GM12878 (cell line): ENCODE data around the gene PPP2R5C. TPM values are rescaled to one million over a fixed set of nuclear protein-coding genes. Genes with fewer than 3 reads are reported as not detected.

ENCODE experiments used
- CHD4 ChIP-seq: fragments of 200-600 bp; sonication (generic); IDR thresholded peaks from 2 replicates; pipeline ENCODE4 v1.6.1; 2016; ENCODE audit warnings: mild to moderate bottlenecking
- ELK1 ChIP-seq: IDR thresholded peaks from 2 replicates; pipeline ENCODE4 v1.6.1; 2012; ENCODE audit warnings: low read depth, low read length, improper control_type of control experiment
- EZH2 ChIP-seq: IDR thresholded peaks from 2 replicates; pipeline ENCODE4 v1.6.1; 2012; ENCODE audit warnings: low read depth, mild to moderate bottlenecking, control low read depth, inconsistent platforms, low read length, borderline replicate concordance; ENCODE audit not compliant: control insufficient read depth
- JUND ChIP-seq: IDR thresholded peaks from 2 replicates; pipeline ENCODE4 v1.6.1; 2012; ENCODE audit warnings: low read depth, mild to moderate bottlenecking, low read length, improper control_type of control experiment, moderate library complexity
- NFXL1 ChIP-seq: fragments of 450-650 bp; IDR thresholded peaks from 2 replicates; pipeline ENCODE4 v1.6.1; 2017; ENCODE audit warnings: antibody characterized with exemption, mild to moderate bottlenecking, borderline replicate concordance
- NR2C2 ChIP-seq: IDR thresholded peaks from 2 replicates; pipeline ENCODE4 v1.6.1; 2011; ENCODE audit warnings: borderline replicate concordance, low read depth; ENCODE audit not compliant: control insufficient read depth, insufficient read length
- PBX3 ChIP-seq: IDR thresholded peaks from 2 replicates; pipeline ENCODE4 v1.6.1; 2011; ENCODE audit warnings: mild to moderate bottlenecking, low read depth, low read length, moderate library complexity; ENCODE audit not compliant: insufficient replicate concordance
- RELA ChIP-seq: fragments of 450-650 bp; IDR thresholded peaks from 2 replicates; pipeline ENCODE4 v1.8.0; 2014; ENCODE audit warnings: borderline replicate concordance; ENCODE audit not compliant: partially characterized antibody
- SUPT20H ChIP-seq: IDR thresholded peaks from 2 replicates; pipeline ENCODE4 v1.6.1; 2011; ENCODE audit warnings: low read depth, mild to moderate bottlenecking, low read length, moderate library complexity, borderline replicate concordance; ENCODE audit not compliant: control insufficient read depth
- TCF3 ChIP-seq: IDR thresholded peaks from 2 replicates; pipeline ENCODE4 v1.6.1; 2012; ENCODE audit warnings: low read depth, mild to moderate bottlenecking, low read length, borderline replicate concordance; ENCODE audit not compliant: insufficient read depth
- ZBED1 ChIP-seq: IDR thresholded peaks from 2 replicates; pipeline ENCODE4 v1.6.1; 2016; ENCODE audit warnings: borderline replicate concordance
- ZBTB4 ChIP-seq: fragments of 450-650 bp; formaldehyde crosslinking; IDR thresholded peaks from 2 replicates; pipeline ENCODE4 v1.4.0; 2022; ENCODE audit warnings: mild to moderate bottlenecking, moderate library complexity
- polyA plus RNA-seq, 11 experiments: library from polyadenylated mRNA; depleted of rRNA in 4 of 11; unstranded in 6 of 11; stranded (reverse) in 5 of 11; fragments of >200 nt; fragmentation: Nextera tagmentation in 4 of 11; fragmentation: Illumina TruSeq in 1 of 11; extraction: Ambion mirVana in 4 of 11; extraction: Trizol in 1 of 11; gene quantifications; 1 replicate in 1 of 11; 2 replicates in 10 of 11; pipeline versions ENCODE4 v1.2.1 to v1.2.3, GENCODE V29; 2011 to 2016; ENCODE audit warnings: inconsistent platforms in 2 of 11, missing spikeins in 2 of 11, low read depth in 1 of 11
- total RNA-seq, 4 experiments: library from RNA; depleted of rRNA in 3 of 4; stranded (reverse); fragments of >200 nt in 3 of 4; fragmentation: Illumina TruSeq in 1 of 4; extraction: Trizol in 1 of 4; gene quantifications; 2 replicates each; pipeline versions ENCODE4 v1.2.1 to v1.2.3, GENCODE V29; 2013 to 2021
- TF ChIP-seq, protein P1 (sequence below): IDR thresholded peaks from 2 replicates; pipeline ENCODE4 v1.6.1; 2012; ENCODE audit warnings: mild to moderate bottlenecking, low read depth, low read length
- TF ChIP-seq, protein P2 (sequence below): fragments of 450-650 bp; IDR thresholded peaks from 2 replicates; pipeline ENCODE4 v1.6.1; 2014; ENCODE audit warnings: mild to moderate bottlenecking
- TF ChIP-seq, protein P3 (sequence below): fragments of 450-650 bp; IDR thresholded peaks from 2 replicates; pipeline ENCODE4 v1.6.1; 2017; ENCODE audit warnings: low read depth, mild to moderate bottlenecking, moderate library complexity

PPP2R5C gene
- total and polyA plus RNA-seq, 10 of the 15 experiments (the other 5 are each of a cell fraction or from before 2014, with no cell fraction given), result 106 to 199 (median 144) TPM

DNA sequence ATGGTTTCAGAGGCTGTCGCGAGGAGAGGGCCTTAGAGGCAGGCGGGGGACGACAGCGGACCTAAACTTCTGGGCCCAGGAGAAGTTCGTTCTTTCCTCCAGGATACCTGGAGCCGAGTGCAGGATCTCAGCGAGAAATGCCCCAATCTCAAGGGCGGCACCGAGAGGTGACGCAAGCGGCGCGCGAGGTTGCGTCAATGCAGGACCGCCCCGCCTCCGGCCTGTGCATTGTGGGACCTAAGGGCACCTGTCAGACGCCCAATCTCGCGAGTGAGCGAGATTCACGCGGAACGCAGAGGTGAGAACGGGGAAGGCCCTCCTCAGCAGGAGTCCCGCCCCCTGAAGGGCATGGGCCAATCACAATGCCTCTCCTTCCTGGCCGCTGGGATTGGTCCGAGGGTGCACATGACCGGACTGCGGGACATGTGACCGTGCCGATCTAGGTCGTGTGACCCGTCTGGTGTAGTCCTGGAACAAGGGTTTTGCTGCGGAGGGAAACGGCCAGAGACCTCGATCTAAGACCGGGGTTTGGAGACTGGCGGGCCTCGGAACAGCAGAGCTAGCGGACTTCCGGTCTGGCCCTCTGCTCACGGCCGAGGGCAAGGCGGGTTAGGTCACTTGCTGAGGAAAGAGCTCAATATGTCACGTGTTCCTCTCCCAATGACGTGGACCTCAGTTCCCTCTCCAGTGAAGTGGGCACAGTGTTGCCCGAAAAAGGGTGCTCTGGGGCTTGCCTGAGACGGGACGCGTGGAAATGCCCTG, 186.6 kb downstream of the PPP2R5C start (continued):
- no peak for TF ChIP-seq ZBTB4 (CRISPR knock-in tag)
- no peak for TF ChIP-seq TCF3
- TF ChIP-seq RELA, result peak; percentile 96
- no peak for TF ChIP-seq CHD4
- TF ChIP-seq NFXL1, result no peak
- TF ChIP-seq PBX3, result peak; percentile 18
- TF ChIP-seq EZH2, result no peak
- TF ChIP-seq NR2C2, result no peak
- TF ChIP-seq, protein P1, sequence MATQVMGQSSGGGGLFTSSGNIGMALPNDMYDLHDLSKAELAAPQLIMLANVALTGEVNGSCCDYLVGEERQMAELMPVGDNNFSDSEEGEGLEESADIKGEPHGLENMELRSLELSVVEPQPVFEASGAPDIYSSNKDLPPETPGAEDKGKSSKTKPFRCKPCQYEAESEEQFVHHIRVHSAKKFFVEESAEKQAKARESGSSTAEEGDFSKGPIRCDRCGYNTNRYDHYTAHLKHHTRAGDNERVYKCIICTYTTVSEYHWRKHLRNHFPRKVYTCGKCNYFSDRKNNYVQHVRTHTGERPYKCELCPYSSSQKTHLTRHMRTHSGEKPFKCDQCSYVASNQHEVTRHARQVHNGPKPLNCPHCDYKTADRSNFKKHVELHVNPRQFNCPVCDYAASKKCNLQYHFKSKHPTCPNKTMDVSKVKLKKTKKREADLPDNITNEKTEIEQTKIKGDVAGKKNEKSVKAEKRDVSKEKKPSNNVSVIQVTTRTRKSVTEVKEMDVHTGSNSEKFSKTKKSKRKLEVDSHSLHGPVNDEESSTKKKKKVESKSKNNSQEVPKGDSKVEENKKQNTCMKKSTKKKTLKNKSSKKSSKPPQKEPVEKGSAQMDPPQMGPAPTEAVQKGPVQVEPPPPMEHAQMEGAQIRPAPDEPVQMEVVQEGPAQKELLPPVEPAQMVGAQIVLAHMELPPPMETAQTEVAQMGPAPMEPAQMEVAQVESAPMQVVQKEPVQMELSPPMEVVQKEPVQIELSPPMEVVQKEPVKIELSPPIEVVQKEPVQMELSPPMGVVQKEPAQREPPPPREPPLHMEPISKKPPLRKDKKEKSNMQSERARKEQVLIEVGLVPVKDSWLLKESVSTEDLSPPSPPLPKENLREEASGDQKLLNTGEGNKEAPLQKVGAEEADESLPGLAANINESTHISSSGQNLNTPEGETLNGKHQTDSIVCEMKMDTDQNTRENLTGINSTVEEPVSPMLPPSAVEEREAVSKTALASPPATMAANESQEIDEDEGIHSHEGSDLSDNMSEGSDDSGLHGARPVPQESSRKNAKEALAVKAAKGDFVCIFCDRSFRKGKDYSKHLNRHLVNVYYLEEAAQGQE, result no peak
- TF ChIP-seq ZBED1, result 0 out of 2 replicates have a peak, but pooled peaks have one; percentile 11
- no peak for TF ChIP-seq JUND
- peak; percentile 58; the same call in 1 of the 2 replicates for TF ChIP-seq ELK1
- TF ChIP-seq, protein P2, sequence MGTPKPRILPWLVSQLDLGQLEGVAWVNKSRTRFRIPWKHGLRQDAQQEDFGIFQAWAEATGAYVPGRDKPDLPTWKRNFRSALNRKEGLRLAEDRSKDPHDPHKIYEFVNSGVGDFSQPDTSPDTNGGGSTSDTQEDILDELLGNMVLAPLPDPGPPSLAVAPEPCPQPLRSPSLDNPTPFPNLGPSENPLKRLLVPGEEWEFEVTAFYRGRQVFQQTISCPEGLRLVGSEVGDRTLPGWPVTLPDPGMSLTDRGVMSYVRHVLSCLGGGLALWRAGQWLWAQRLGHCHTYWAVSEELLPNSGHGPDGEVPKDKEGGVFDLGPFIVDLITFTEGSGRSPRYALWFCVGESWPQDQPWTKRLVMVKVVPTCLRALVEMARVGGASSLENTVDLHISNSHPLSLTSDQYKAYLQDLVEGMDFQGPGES, result peak; percentile 86
- TF ChIP-seq, protein P3, sequence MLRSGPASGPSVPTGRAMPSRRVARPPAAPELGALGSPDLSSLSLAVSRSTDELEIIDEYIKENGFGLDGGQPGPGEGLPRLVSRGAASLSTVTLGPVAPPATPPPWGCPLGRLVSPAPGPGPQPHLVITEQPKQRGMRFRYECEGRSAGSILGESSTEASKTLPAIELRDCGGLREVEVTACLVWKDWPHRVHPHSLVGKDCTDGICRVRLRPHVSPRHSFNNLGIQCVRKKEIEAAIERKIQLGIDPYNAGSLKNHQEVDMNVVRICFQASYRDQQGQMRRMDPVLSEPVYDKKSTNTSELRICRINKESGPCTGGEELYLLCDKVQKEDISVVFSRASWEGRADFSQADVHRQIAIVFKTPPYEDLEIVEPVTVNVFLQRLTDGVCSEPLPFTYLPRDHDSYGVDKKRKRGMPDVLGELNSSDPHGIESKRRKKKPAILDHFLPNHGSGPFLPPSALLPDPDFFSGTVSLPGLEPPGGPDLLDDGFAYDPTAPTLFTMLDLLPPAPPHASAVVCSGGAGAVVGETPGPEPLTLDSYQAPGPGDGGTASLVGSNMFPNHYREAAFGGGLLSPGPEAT, result peak; percentile 99
- no peak for TF ChIP-seq SUPT20H
